HG02870 (cell line): Measurements from ENCODE around the gene PEX7.
"Not testable (repeated sequence)": the region's sequence is repeated elsewhere in the genome, so short reads cannot be mapped to it uniquely, and the experiment has no call there.

ENCODE experiments used
- ATAC-seq: cut with Tn5 transposase; IDR thresholded peaks from one replicate; pipeline ENCODE4 v1.9.1; 2021; ENCODE audit warnings: mild to moderate bottlenecking, moderate library complexity; ENCODE audit not compliant: unreplicated experiment

The PEX7 gene

GRCh38 chr6:136790411-136791295, 31.7 kb upstream of the PEX7 start:
- ATAC-seq: no peak

- ATAC-seq: peak; percentile 38
Observed at GRCh38 chr6:136791296-136792094, 30.9 kb upstream of the PEX7 start.

DNA sequence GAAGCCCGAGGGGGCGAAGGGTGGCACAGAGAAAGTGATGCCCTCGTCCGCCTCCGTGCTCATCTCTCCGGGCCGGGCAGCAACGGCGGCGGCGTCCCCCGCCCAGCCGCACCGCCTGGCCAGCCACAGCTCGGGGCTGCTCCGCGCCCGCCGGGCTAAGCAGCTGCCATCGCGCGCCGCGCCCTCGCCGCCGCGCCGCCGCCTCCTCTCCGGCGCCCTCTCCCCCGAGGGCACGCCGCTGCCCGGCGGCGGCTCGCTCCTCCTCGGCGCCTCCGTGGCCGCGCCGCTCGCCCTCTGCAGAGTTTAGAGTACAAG, 30.3 kb upstream of the PEX7 start:
- no peak for ATAC-seq

- peak; percentile 52 for ATAC-seq
Observed at GRCh38 chr6:136792410-136793262, 29.8 kb upstream of the PEX7 start, which contains the start of gene MAP3K5. TSS of gene MAP3K5 (minus strand) at chr6:136792477. CDS start at chr6:136792157, 320 bp downstream.

GRCh38 chr6:136793363-136793762, 29.0 kb upstream of the PEX7 start:
- ATAC-seq: no peak

DNA sequence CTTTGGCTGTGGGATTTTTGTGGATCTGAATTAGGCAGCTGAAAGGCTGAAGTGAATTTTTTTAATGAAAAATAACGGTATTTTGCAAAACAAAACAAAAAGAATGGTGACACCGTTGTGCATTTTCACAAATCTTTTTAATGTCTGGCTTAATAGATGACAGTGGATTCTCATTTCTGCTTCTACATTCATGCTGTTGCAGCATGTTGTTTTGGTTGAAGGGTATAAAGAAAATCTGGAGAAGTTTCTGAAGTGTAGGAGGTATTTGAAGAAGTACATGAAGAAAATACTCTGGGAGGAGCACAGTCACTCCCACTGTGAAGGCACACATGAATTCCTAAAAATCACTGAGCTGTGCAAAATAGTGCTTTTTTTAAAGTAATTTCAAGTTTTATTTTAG, 27.0 kb upstream of the PEX7 start:
- no peak for ATAC-seq

GRCh38 chr6:136795996-136796395, 26.4 kb upstream of the PEX7 start:
- ATAC-seq: no peak

- no peak for ATAC-seq
Observed at GRCh38 chr6:136798044-136798443, 24.3 kb upstream of the PEX7 start.

DNA sequence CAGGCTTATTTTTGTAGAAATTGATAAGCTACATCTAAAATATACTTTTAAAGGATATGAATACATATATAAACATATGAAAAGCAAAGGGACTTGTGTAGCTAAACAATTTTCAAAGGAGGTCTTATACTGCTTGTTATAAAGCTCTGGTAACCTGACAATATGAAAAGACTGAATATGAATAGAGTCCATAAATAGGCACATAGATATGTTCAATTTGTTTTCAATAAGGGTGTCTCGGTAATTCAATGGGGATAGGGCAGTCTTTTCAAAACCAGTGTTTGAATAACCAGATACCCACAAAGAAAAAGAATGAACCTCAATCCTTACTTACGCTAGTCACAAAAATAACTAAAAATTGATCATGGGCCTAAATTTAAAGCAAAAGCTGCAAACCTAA, 20.8 kb upstream of the PEX7 start:
- no peak for ATAC-seq

GRCh38 chr6:136803608-136804007, 18.8 kb upstream of the PEX7 start:
- ATAC-seq: no peak

GRCh38 chr6:136809091-136809860, 13.1 kb upstream of the PEX7 start:
- ATAC-seq: no peak

- no peak for ATAC-seq
Observed at GRCh38 chr6:136811272-136811671, 11.1 kb upstream of the PEX7 start.

GRCh38 chr6:136812174-136812573, 10.2 kb upstream of the PEX7 start:
- no peak for ATAC-seq

- ATAC-seq: not testable (repeated sequence)
Observed at GRCh38 chr6:136815608-136816007, 6.8 kb upstream of the PEX7 start.

DNA sequence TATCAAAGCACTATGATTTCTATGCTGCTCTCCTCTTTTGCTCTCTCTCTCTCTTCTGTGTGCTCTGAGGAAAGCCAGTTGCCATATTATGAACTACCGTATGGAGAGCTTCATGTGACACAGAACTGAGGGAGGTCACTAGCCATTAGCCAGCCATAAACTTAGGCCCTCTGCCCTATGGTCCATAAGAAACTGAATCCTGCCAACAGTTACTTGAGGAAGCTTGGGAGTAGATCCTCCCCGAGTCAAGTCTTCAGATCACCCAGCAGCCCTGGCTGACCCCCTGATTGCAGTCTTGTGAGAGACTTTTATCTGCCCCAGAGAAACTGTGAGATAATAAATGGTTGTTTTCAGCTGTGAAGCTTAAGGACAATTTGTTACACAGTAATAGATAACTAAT, 5.7 kb upstream of the PEX7 start:
- ATAC-seq: no peak

GRCh38 chr6:136820561-136820960, 1.8 kb upstream of the PEX7 start:
- ATAC-seq: no peak

DNA sequence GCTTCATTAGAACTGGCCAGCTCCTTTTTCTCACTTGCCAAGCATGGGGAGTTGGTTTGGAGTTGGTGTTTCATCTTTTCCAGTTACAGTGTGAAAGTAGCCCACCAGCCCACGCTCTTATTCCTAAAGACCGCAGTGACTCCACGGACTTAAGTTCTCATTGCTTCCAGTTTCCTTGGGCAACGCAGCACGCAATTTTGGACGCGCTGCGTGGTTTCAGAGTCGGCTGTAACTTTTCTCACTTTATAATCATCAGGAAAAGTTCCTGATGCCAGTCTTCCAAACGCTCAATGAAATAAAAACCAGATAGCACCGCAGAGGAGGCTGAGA, 381 bp upstream of the PEX7 start:
- ATAC-seq: no peak

DNA sequence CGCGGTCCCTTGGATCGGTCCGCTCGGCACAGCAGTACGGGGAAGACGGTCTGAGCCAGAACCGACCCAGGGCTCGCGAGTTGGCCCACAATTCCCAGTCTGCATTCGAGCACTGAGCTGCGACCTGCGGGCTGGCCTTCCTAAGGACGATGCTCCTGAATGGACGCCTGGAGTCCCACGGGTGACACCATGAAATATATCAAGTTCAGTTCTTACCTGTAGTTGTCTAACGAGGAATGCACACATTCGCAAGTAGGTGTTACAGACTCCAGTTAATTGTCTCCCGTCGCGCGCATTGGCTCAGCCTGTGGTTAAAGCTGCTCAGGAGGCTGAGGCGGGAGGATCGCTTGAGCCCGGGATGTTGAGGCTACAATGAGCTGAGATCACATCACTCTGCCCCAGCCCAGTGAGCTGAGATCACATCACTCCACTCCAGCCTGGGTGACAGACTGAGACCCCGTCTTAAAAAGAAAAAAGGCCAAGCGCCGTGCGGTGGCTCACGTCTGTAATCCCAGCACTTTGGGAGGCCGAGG, 802 bp downstream of the PEX7 start:
- ATAC-seq: no peak

DNA sequence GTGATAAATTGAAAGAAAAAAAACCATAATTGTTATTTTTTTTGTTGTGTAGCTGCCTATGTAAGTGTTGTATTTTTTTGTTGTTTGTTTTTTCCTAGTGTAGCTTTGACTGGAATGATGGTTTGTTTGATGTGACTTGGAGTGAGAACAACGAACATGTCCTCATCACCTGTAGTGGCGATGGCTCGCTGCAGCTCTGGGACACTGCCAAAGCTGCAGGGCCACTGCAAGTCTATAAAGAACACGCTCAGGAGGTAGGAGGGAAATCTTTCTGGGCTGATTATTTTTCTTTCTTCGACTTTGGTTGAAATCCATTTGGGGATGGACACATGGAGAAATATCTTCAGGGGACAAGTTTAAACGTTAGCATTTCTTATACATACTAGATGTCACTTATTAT, 3.8 kb downstream of the PEX7 start:
- no peak for ATAC-seq

GRCh38 chr6:136831873-136832562, 9.6 kb downstream of the PEX7 start:
- ATAC-seq: no peak
